GM23248 (cell line): Measurements from ENCODE around the gene TNRC6C. TPM values are rescaled to one million over a fixed set of nuclear protein-coding genes. Genes with fewer than 3 reads are reported as not detected.

Experiments
- DNase-seq: peaks from one replicate; pipeline ENCODE4 v3.0.0-alpha.2; 2015
- H2AFZ ChIP-seq: fragments of 200-600 bp; sonication (generic); 2 replicates; pipeline ENCODE4 v1.6.1; 2016; ENCODE audit warnings: antibody characterized with exemption
- H3F3A ChIP-seq: fragments of 200-600 bp; sonication (generic); 2 replicates; pipeline ENCODE4 v1.6.1; 2016; ENCODE audit warnings: mild to moderate bottlenecking, antibody characterized with exemption, mixed run types; ENCODE audit not compliant: insufficient read depth
- H3K27ac ChIP-seq: fragments of 200-600 bp; sonication (generic); 2 replicates; pipeline ENCODE4 v1.5.1; 2016; ENCODE audit warnings: mild to moderate bottlenecking
- H3K27me3 ChIP-seq: fragments of 200-600 bp; sonication (generic); replicated peaks from 2 replicates; pipeline ENCODE4 v1.6.1; 2016; ENCODE audit warnings: mild to moderate bottlenecking; ENCODE audit not compliant: insufficient read depth
- H3K36me3 ChIP-seq: fragments of 200-600 bp; sonication (generic); 2 replicates; pipeline ENCODE4 v1.6.1; 2016; ENCODE audit warnings: low read depth, mild to moderate bottlenecking
- H3K4me1 ChIP-seq: fragments of 200-600 bp; sonication (generic); 2 replicates; pipeline ENCODE4 v1.6.1; 2016; ENCODE audit warnings: mild to moderate bottlenecking; ENCODE audit not compliant: insufficient read depth
- H3K4me2 ChIP-seq: fragments of 200-600 bp; sonication (generic); one replicate; pipeline ENCODE4 v1.6.1; 2016; ENCODE audit warnings: mild to moderate bottlenecking; ENCODE audit not compliant: unreplicated experiment
- H3K4me3 ChIP-seq: fragments of 200-600 bp; sonication (generic); 2 replicates; pipeline ENCODE4 v1.5.1; 2016; ENCODE audit warnings: mild to moderate bottlenecking
- H3K79me2 ChIP-seq: fragments of 200-600 bp; sonication (generic); 2 replicates; pipeline ENCODE4 v1.6.1; 2016; ENCODE audit warnings: mild to moderate bottlenecking; ENCODE audit not compliant: insufficient read depth
- H3K9ac ChIP-seq: fragments of 200-600 bp; sonication (generic); 2 replicates; pipeline ENCODE4 v1.6.1; 2016; ENCODE audit warnings: mild to moderate bottlenecking
- H3K9me2 ChIP-seq: fragments of 200-600 bp; sonication (generic); 2 replicates; pipeline ENCODE4 v1.6.1; 2016; ENCODE audit warnings: mixed run types, mild to moderate bottlenecking, moderate library complexity; ENCODE audit not compliant: insufficient read depth
- H3K9me3 ChIP-seq: fragments of 200-600 bp; sonication (generic); one replicate; pipeline ENCODE4 v1.6.1; 2017; ENCODE audit warnings: low read depth
- H4K20me1 ChIP-seq: fragments of 200-600 bp; sonication (generic); 2 replicates; pipeline ENCODE4 v1.6.0; 2016; ENCODE audit not compliant: insufficient read depth
- EZH2 ChIP-seq: fragments of 200-600 bp; sonication (generic); IDR thresholded peaks from 2 replicates; pipeline ENCODE4 v1.6.1; 2018; ENCODE audit warnings: antibody characterized with exemption, mild to moderate bottlenecking; ENCODE audit not compliant: insufficient read depth, poor library complexity, severe bottlenecking
- EZH2phosphoT487 ChIP-seq: fragments of 200-600 bp; sonication (generic); IDR thresholded peaks from 2 replicates; pipeline ENCODE4 v1.6.1; 2018; ENCODE audit warnings: antibody characterized with exemption, moderate library complexity, mild to moderate bottlenecking, low read depth; ENCODE audit not compliant: insufficient read depth
- WGBS, 2 experiments: methylation state at CpG; one replicate each; pipeline ENCODE4 v1.1.6; 2015 to 2017; ENCODE audit warnings: low lambda C conversion rate in 2 of 2, low coverage in 1 of 2; ENCODE audit errors: missing lambda C conversion rate in 2 of 2; 5-methylcytosine and 5-hydroxymethylcytosine counted together
- in situ Hi-C: fragments of 300-500 bp; cut with MboI; formaldehyde crosslinking; loops from 2 replicates; pipeline ENCODE4 v1.15.0; 2020
- polyA plus RNA-seq: library from polyadenylated mRNA; unstranded; fragments of >200 nt; fragmentation: Nextera tagmentation; extraction: Ambion mirVana; gene quantifications from 2 replicates; pipeline ENCODE4 v1.2.1, GENCODE V29; 2016
- total RNA-seq: library from RNA; depleted of rRNA; stranded (reverse); fragments of >200 nt; shearing (Covaris generic); gene quantifications from 2 replicates; pipeline ENCODE4 v1.2.3, GENCODE V29; 2014

Gene TNRC6C
- total and polyA plus RNA-seq, 2 experiments from 2014 or later, result 2.3 TPM

DNA sequence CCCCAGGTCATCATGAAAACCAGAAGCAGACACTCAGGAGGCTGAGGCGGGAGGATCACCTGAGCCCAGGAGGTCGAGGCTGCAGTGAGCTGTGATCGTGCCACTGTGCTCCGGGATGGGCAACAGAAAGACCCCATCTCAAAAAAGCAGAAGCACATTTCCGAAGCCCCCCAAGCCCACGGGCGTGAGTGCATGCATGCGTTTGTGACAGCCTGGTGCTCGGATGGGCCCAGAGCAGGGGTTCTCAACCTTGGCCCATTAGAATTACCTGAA is 150.9 kb downstream of the TNRC6C start:
- Histone ChIP-seq H3K4me3 (no peak overlapping the region), H3K27ac (no peak overlapping the region), H3K9me3 (no peaks in the 10 kb centered on the region), H3K9me2 (no peaks in the 10 kb centered on the region), H3K27me3 (peaks cover 10% of the 10 kb centered on the region), H3K36me3 (no peaks in the 10 kb centered on the region), H3K9ac (no peak overlapping the region), H3K4me2 (no peak overlapping the region), H2AFZ (no peak overlapping the region), H3K4me1 (no peaks in the 10 kb centered on the region; the same call in 1 of the 2 replicates), H3K79me2 (no peaks in the 10 kb centered on the region), H3F3A (no peaks in the 10 kb centered on the region), H4K20me1 (no peaks in the 10 kb centered on the region)
- DNase-seq, result no peak
- no peak for TF ChIP-seq EZH2
- TF ChIP-seq EZH2phosphoT487, result no peak
- in situ Hi-C loops, result no loop called here
- 78 to 80% methylated on average over 9 of the region's 9 CpGs for WGBS, 2 experiments

DNA sequence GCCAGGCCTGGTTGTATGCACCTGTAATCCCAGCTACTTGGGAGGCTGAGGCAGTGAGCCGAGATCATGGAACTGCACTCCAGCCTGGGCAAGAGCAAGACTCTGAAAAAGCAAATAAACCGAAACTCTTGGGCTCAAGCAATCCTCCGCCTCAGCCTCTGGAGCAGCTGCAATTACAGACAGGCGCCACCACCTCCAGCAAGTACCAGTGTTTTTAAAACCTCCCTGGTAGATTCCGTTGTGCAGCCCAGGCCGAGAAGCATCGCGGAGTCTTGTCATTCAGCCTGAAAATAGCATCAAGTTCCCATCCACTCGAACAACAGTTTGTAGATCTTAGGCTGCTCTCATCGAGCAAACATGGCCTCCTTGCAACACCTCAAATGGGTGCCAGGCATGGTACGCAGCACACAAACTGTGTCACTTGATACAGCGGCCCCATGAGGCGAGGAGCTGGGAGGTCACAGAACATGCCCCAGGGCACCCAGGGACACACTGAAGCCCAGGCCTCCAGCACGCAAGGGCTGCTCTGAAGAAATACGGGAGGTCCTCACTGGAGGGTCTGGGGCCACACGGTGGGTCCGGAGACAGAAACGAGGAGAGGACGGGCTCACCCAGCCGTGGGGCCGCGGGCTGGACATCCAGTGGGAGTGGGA is 152.0 kb downstream of the TNRC6C start:
- no peaks in the 10 kb centered on the region for H3F3A ChIP-seq
- no peak for DNase-seq
- H3K9ac ChIP-seq, result no peak overlapping the region
- in situ Hi-C loops, result no loop called here
- H3K9me2 ChIP-seq, result no peaks in the 10 kb centered on the region
- H3K36me3 ChIP-seq, result no peaks in the 10 kb centered on the region
- 73 to 76% methylated on average over 22 of the region's 22 CpGs for WGBS, 2 experiments
- H2AFZ ChIP-seq, result no peak overlapping the region
- H3K4me1 ChIP-seq, result no peaks in the 10 kb centered on the region; the same call in 1 of the 2 replicates
- no peaks in the 10 kb centered on the region for H3K9me3 ChIP-seq
- H4K20me1 ChIP-seq, result no peaks in the 10 kb centered on the region
- H3K79me2 ChIP-seq, result no peaks in the 10 kb centered on the region
- H3K27ac ChIP-seq, result no peak overlapping the region
- TF ChIP-seq EZH2, result no peak
- TF ChIP-seq EZH2phosphoT487, result no peak
- no peak overlapping the region for H3K4me2 ChIP-seq
- peaks cover 19% of the 10 kb centered on the region for H3K27me3 ChIP-seq
- no peak overlapping the region for H3K4me3 ChIP-seq

DNA sequence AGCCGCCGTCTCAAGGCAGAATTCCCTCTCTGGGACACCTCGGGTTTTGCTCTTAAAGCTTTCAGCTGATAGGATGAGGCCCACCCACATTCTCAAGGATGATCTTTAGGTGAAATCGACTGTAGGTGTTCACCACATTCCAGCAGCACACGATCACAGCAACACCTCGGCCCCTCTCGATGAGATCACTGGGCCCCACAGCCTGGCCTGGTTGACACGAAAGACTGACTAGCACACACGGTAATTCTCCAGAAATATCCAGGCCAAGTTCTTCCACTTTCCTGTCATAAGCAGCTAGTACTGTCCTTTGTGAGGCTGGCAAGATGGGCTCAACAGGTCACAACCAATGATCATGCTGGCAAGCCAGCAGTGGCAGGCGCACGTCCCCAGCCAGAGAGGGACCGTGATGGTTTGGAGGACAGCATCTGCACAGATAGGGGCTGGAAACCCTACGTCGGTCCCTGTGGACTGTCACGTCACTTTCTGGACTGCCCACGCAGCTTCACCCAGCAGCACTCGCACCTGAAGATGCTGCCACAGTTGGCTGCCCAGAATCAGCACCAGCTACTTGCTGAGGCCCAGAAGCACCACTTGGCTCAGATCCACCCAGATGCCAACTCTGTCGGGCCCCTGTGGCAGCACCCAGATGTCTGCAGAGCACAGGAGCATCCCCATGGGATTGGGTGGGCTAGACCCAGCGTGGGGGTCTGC is 152.7 kb downstream of the TNRC6C start:
- no peak overlapping the region for H3K9ac ChIP-seq
- no peaks in the 10 kb centered on the region for H3F3A ChIP-seq
- H3K4me1 ChIP-seq, result no peaks in the 10 kb centered on the region; the same call in 1 of the 2 replicates
- no peak overlapping the region for H2AFZ ChIP-seq
- H3K9me3 ChIP-seq, result no peaks in the 10 kb centered on the region
- no peaks in the 10 kb centered on the region for H3K9me2 ChIP-seq
- H3K27ac ChIP-seq, result no peak overlapping the region
- H4K20me1 ChIP-seq, result no peaks in the 10 kb centered on the region
- 65 to 69% methylated on average over 19 of the region's 19 CpGs for WGBS, 2 experiments
- H3K36me3 ChIP-seq, result no peaks in the 10 kb centered on the region
- in situ Hi-C loops, result no loop called here
- no peak for TF ChIP-seq EZH2
- TF ChIP-seq EZH2phosphoT487, result no peak
- H3K4me3 ChIP-seq, result no peak overlapping the region
- H3K4me2 ChIP-seq, result no peak overlapping the region
- no peak for DNase-seq
- H3K79me2 ChIP-seq, result no peaks in the 10 kb centered on the region
- peaks cover 19% of the 10 kb centered on the region for H3K27me3 ChIP-seq

DNA sequence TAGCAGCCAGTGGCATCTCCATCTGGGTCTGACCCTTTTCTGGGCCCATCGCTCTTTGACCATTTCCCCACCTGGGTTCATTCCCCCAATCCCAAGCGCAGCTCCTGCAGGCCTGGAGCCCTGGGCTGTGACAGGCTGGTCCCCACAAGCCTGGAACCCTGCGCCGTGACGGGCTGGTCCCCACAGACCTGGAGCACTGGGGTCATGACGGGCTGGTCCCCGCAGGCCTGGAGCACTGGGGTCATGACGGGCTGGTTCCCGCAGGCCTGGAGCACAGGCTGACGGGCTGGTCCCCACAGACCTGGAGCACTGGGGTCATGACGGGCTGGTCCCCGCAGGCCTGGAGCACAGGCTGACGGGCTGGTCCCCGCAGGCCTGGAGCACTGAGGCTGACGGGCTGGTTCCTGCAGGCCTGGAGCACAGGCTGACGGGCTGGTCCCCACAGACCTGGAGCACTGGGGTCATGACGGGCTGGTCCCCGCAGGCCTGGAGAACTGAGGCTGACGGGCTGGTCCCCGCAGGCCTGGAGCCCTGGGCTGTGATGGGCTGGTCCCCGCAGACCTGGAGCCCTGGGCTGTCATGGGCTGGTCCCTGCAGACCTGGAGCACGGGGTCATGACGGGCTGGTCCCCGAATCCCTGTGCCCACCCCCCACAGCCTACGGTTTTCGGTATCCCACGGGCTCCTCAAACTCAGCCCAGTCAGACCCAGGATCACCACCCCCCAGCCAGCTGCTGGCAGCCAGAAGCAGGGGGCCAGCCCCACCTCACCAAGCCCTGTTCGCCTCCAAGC is 153.4 kb downstream of the TNRC6C start:
- Histone ChIP-seq H3K27me3 (peaks cover 19% of the 10 kb centered on the region), H3K9ac (no peak overlapping the region), H3K4me2 (no peak overlapping the region), H3K79me2 (no peaks in the 10 kb centered on the region), H3K9me2 (no peaks in the 10 kb centered on the region), H3K9me3 (no peaks in the 10 kb centered on the region), H2AFZ (no peak overlapping the region), H3K27ac (no peak overlapping the region), H3K4me3 (no peak overlapping the region), H3K4me1 (no peaks in the 10 kb centered on the region; the same call in 1 of the 2 replicates), H4K20me1 (no peaks in the 10 kb centered on the region), H3K36me3 (no peaks in the 10 kb centered on the region), H3F3A (no peaks in the 10 kb centered on the region)
- in situ Hi-C loops, result no loop called here
- DNase-seq, result no peak
- TF ChIP-seq EZH2phosphoT487 (no peak), EZH2 (no peak)
- 72 to 73% methylated on average over 17 to 24 of the region's 28 CpGs for WGBS, 2 experiments
